Subcutaneous adipose tissue (tissue), 4 donors: Measurements from ENCODE around the gene RIT1. TPM values are rescaled to one million over a fixed set of nuclear protein-coding genes. Genes with fewer than 3 reads are reported as not detected.

Source experiments
- total RNA-seq, 4 donors: library from RNA; depleted of rRNA; stranded (reverse); fragments of >200 nt; gene quantifications; one replicate each; pipeline ENCODE4 v1.1.0, GENCODE V29; 2016
- TF ChIP-seq, protein P1 (sequence below): fragments of 450-650 bp; IDR thresholded peaks from one replicate; pipeline ENCODE4 v1.5.1; 2016; ENCODE audit warnings: low read depth, mild to moderate bottlenecking, control low read depth, antibody characterized with exemption, moderate library complexity

The RIT1 gene
- total RNA-seq, 4 donors from 2014 or later: 24.3 to 40.1 (median 28.4) TPM

DNA sequence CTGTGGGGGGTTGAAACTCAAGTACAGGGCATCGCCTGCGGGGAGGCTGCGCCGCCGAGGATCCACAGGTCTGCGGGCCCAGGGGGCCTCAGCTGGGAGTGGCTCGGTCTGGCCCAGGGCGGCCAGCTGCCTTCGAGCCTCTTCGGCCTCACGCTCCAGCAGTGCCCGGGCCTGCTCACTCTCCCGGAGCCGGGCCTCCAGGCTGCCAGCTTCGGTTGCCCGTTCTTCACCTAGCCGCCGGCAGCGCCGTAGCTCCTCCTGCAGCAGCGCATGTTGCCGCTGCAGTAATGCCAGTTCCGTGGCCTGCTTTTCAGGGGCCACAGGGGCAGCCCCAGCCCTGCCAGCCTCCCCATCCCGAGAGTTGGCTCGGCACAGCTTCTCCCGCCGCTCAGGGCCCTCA lies 39.7 kb upstream of the RIT1 start:
- TF ChIP-seq, protein P1, sequence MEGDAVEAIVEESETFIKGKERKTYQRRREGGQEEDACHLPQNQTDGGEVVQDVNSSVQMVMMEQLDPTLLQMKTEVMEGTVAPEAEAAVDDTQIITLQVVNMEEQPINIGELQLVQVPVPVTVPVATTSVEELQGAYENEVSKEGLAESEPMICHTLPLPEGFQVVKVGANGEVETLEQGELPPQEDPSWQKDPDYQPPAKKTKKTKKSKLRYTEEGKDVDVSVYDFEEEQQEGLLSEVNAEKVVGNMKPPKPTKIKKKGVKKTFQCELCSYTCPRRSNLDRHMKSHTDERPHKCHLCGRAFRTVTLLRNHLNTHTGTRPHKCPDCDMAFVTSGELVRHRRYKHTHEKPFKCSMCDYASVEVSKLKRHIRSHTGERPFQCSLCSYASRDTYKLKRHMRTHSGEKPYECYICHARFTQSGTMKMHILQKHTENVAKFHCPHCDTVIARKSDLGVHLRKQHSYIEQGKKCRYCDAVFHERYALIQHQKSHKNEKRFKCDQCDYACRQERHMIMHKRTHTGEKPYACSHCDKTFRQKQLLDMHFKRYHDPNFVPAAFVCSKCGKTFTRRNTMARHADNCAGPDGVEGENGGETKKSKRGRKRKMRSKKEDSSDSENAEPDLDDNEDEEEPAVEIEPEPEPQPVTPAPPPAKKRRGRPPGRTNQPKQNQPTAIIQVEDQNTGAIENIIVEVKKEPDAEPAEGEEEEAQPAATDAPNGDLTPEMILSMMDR: no peak

DNA sequence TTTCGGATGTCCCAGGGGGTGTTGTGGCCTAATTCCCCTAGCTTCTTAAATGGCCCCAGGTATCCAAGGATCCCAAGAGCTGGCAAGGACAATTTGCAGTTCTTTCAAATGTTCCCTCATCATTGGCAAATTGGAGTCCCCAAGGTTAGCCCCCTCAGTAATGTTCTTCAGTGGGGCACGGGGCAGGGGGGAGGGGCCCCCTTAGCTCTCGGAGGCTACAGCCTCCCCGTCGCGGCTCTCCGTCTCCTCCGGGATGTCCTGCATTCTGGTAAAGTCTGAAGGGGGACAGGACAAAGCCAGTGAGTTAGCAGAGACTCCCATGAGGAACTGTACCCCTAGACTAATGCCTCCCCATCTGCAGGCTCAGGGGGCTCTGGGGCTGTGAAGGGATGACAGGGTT lies 36.6 kb upstream of the RIT1 start:
- TF ChIP-seq, protein P1: no peak

DNA sequence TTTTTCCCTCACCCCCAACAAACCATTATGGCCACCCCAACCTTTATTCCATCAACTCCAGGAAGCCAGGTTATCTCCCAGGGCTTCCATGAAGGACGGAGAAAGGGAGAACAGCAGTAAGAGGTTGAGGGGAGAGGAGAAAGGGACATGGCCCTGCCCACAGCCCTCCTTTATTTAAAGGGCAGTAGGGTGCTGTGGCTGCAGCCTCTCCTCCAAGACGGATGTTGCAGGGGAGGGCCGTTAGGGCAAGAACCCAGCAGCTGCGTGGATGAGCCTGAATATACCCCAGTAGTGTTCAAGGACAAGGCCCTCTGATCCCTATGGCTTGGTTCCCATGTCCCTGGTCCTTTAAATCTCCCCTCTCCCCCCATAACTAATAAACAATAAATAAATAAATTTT lies 36.1 kb upstream of the RIT1 start:
- TF ChIP-seq, protein P1: no peak

DNA sequence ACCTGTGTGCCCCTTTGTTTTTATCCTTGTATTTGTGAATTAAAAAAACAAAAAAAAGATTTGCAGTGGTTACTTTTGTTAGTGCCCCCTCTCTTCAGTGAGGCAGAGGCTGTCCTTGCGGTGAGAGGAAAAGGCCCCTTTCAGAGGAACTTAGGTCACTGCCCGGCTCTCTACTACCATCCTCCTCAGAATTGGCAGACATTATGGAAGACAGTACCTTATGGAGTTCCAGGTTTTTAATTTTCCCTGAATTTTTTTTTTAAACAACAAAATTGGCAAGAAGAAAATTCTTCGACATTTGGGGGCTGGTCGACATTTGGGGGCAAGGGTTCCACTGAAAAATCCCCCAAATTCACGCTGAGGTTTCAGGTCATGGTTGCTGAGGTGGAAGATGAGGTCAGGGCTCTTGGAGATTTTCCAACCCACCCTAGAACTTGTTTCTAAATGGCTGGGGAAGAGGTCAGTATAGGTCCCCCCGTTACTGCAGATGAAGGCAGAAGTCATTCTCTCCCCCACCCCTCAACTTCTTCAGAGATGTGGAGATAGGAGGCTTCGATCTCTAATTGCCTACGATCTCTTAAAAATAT lies 35.6 kb upstream of the RIT1 start:
- TF ChIP-seq, protein P1: no peak

DNA sequence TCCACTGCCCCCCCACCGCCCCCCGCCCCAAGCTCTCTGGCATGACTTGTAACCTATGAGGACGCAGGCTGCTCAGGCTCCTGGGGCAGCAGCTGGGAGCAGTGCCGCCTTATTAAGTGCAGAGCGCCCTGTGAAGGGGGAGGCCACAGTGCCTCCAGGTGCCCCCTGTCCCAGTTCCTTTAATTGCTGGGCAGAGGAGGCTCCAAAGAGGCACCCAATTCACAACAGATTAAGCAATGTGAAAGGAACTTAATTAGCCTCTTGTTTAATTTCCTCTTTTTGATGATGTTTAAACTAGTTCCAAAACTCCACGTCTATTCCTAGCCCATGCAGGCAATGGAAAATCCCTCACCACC lies 33.3 kb upstream of the RIT1 start:
- TF ChIP-seq, protein P1: no peak

DNA sequence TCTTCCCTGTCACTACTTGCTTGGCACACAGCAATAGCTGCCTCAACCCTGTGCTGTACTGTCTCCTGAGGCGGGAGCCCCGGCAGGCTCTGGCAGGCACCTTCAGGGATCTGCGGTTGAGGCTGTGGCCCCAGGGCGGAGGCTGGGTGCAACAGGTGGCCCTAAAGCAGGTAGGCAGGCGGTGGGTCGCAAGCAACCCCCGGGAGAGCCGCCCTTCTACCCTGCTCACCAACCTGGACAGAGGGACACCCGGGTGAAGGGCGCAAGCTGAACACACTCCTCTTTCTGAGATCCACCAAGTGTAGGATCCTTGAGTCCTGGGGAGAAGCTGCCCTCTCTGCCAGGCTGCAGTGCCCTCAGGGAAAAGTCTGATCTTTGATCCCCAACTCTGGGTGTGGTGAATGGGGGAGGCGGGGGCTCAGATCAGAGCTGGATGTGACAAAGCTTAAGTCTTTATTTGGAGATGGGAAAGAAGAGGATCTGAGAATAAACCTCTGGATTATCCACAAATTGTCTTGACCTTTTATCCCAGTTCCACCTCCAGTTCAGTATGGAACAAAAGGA lies 31.5 kb upstream of the RIT1 start:
- TF ChIP-seq, protein P1: no peak

DNA sequence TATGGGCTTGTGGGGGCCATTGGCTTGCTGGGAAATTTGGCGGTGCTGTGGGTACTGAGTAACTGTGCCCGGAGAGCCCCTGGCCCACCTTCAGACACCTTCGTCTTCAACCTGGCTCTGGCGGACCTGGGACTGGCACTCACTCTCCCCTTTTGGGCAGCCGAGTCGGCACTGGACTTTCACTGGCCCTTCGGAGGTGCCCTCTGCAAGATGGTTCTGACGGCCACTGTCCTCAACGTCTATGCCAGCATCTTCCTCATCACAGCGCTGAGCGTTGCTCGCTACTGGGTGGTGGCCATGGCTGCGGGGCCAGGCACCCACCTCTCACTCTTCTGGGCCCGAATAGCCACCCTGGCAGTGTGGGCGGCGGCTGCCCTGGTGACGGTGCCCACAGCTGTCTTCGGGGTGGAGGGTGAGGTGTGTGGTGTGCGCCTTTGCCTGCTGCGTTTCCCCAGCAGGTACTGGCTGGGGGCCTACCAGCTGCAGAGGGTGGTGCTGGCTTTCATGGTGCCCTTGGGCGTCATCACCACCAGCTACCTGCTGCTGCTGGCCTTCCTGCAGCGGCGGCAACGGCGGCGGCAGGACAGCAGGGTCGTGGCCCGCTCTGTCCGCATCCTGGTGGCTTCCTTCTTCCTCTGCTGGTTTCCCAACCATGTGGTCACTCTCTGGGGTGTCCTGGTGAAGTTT lies 30.8 kb upstream of the RIT1 start:
- TF ChIP-seq, protein P1: no peak
